GM18873 (cell line): ENCODE data around the gene DCK.
"Not testable (repeated sequence)": the region's sequence is repeated elsewhere in the genome, so short reads cannot be mapped to it uniquely, and the experiment has no call there.

ENCODE experiments used
- ATAC-seq: cut with Tn5 transposase; IDR thresholded peaks from one replicate; pipeline ENCODE4 v1.9.1; 2021; ENCODE audit warnings: mild to moderate bottlenecking, moderate library complexity, moderate number of reproducible peaks; ENCODE audit not compliant: unreplicated experiment, low FRiP score

DCK gene

GRCh38 chr4:71053613-71054012 is 60.2 kb downstream of the DCK start:
- ATAC-seq: not testable (repeated sequence)

GRCh38 chr4:71059573-71059972 is 66.1 kb downstream of the DCK start:
- ATAC-seq: not testable (repeated sequence)

DNA sequence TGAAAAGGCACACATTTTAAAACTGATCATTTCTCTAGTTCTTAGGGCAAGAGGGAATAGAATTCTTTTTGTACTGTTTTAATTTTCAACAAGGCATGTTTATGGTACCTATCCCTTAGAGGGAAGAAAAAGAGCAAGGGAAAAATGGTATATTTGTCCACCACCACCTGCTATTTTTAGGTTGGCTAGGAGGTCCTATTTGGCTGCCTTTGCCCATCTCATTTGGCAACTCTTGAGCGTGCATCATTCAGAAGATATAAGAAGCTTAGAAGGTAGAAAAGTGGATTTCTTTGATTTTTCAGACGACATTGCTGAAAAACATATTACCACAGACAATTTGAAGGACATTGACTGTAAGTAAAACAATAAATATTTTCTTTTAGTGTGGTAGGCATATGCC is 69.0 kb downstream of the DCK start:
- no peak for ATAC-seq

DNA sequence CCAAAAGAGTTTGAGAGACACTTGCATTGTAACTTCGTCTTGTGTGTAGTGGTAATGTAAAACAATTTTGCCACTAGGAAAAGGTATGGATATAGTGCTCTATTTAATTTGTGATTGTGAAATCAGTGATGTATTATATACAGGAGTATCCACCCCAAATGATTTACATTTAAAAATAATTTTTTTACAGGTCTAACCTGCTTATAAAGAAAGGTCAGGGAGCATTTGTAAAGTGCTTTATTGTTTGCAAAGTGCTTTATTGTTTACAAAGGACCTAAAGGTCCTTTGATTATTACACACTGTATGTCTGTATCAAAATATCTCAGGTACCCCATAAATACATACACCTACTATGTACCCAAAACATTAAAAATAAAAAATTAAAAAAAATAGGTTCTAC is 70.3 kb downstream of the DCK start:
- no peak for ATAC-seq

DNA sequence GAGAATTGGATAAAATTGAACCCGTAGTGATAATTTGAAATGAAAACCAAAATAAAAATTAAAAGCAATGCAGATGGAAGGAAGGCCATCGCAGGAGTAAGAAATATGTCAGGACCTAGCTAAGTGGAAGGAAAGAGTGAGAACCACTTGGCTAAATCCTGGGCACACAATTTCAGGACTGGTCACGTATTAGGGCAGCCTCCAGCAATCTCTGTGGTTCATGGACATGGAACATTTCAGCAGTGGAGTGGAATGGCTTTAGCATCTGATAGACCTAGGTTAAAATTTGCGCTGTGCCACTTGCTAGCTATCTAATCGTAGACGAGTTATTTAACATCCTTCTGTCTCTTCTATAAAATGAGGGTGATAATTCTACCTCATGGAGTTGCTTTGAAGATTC is 71.1 kb downstream of the DCK start:
- no peak for ATAC-seq

DNA sequence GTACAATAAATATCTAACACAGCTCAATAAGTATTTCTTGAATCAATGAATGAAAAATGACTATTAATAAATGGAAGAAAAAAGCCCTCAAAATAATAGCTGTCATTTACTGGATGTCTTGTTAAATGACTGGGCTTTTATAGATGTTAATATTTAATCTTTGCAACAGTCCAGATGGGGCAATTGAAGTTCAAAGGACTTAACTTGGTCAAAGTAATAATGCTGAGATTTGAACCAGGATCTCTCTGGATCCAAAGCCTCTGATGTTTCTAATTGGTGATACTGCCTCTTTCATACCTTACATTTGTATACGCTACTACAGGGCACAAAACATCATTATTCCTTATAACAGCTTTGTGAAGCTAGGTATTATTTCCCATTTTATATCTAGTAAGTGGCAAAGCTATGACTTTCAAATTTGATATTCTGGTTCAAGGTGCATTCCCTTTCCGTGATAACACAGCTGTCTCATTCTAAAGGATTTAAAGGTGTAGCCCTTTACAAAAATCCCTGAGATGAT is 72.6 kb downstream of the DCK start:
- ATAC-seq: no peak

GRCh38 chr4:71066737-71067716 is 73.6 kb downstream of the DCK start:
- ATAC-seq: no peak

DNA sequence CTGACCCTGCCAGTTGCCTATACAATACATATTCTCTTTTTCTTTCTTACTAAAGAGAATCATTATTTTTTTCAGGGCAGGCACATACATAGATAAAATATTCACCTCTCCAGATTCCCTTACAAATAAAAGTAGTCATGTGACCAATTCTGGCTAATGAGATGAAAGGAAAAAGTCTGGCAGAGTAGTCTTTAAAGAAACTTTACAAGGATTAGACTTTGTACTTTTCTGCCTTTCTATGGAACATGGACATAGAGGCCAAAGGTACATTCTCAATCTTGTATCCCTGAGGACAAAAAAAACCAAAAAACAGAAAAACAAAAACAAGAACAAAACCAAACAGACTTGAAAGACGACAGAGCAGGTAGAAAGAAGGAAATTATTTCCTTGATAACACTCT is 75.6 kb downstream of the DCK start:
- no peak for ATAC-seq

GRCh38 chr4:71070015-71070414 is 76.6 kb downstream of the DCK start:
- ATAC-seq: no peak

DNA sequence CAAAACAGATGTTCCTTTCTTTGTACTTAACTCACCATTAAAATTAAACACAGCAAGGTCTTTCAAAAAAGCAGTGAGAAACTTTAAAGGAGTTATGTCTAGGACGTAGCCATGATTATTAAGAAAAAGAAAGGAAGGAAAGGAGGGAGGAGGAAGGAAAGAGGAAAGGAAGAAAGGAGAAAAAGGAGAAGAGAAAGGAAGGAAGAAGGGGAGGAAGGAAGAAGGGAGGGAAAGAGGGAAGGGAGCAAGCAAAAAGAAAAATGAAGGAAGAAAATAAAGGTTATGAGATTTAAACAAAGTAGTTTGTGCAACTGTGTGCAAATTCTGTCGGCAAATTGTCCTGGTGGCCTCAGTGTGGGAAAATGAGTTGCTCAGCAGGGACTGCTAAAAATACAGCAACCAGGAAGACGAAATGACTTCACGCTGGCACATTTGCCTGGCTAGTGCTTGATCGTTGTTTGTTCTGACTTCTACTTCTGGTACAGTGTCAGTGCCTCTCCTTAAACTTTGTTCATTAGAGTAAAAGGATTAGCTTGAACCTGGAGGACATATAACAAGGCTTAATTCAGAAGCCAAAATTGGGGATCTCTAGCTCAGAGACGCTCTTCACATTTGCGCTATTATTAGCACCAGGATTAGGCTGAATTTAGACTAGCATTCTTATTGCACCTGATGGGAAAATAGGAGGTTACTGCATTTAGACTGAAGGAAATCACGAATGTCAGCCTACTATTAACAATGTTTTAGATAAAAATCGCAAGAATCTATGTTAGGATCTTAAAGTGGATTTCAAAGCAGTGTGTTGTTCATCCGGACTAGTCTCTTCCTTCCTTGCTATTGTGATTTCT is 81.2 kb downstream of the DCK start:
- ATAC-seq: no peak
